GM21423 (cell line): ENCODE data around the gene CEBPE.

Experiments used
- ATAC-seq: cut with Tn5 transposase; IDR thresholded peaks from one replicate; pipeline ENCODE4 v1.9.1; 2021; ENCODE audit warnings: mild to moderate bottlenecking, moderate library complexity; ENCODE audit not compliant: unreplicated experiment

Gene CEBPE

GRCh38 chr14:23118506-23119362, at the start of gene CEBPE:
TSS of gene CEBPE (minus strand) at chr14:23119255. CDS start at chr14:23119091, 164 bp downstream.
- ATAC-seq: no peak

- no peak for ATAC-seq
Measured at GRCh38 chr14:23168246-23168645, 49.2 kb upstream of the CEBPE start.

- ATAC-seq: no peak
Measured at GRCh38 chr14:23167116-23167847, 48.2 kb upstream of the CEBPE start.

- ATAC-seq: no peak
Measured at GRCh38 chr14:23164949-23165348, 45.9 kb upstream of the CEBPE start.

GRCh38 chr14:23164250-23164649, 45.2 kb upstream of the CEBPE start:
- ATAC-seq: no peak

- ATAC-seq: no peak
Measured at GRCh38 chr14:23163830-23164229, 44.8 kb upstream of the CEBPE start.

GRCh38 chr14:23162800-23163199, 43.7 kb upstream of the CEBPE start:
- ATAC-seq: no peak

GRCh38 chr14:23162005-23162404, 43.0 kb upstream of the CEBPE start:
- no peak for ATAC-seq

- no peak for ATAC-seq
Measured at GRCh38 chr14:23160924-23161522, 42.0 kb upstream of the CEBPE start.

GRCh38 chr14:23159532-23159931, 40.5 kb upstream of the CEBPE start:
- ATAC-seq: no peak

- no peak for ATAC-seq
Measured at GRCh38 chr14:23158779-23159178, 39.7 kb upstream of the CEBPE start.

GRCh38 chr14:23154964-23155587, 36.0 kb upstream of the CEBPE start:
- no peak for ATAC-seq

- ATAC-seq: no peak
Measured at GRCh38 chr14:23153851-23154796, 35.1 kb upstream of the CEBPE start.

GRCh38 chr14:23151342-23151741, 32.3 kb upstream of the CEBPE start:
- ATAC-seq: no peak

GRCh38 chr14:23149745-23150144, 30.7 kb upstream of the CEBPE start:
- ATAC-seq: no peak

- ATAC-seq: no peak
Measured at GRCh38 chr14:23148591-23149249, 29.7 kb upstream of the CEBPE start.

GRCh38 chr14:23147676-23148075, 28.6 kb upstream of the CEBPE start:
- ATAC-seq: no peak

- no peak for ATAC-seq
Measured at GRCh38 chr14:23146980-23147379, 27.9 kb upstream of the CEBPE start.

GRCh38 chr14:23146351-23146910, 27.4 kb upstream of the CEBPE start:
- ATAC-seq: no peak
